ENCODE results near the gene NR6A1.

DNA sequence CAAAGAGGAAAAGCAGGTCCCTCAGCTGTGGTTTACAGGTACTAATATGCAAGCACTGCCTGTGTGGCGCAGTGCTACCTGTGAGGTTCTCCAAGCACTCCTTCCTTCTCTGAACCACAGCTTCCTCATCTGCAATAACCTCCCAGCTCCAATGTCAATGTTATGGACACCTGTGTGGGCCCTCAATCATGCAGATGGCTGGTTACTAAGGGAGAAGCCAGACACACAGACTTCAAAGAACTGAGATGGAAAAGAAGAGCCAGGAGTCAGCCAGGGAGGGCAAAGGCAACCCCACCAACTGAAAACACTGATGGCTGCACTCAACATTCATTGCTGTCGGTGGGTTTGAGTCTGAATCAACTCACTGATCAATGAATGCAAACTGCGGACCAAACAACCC is 77.7 kb downstream of the NR6A1 start:
- no peak for TF ChIP-seq RNF2 (IDR thresholded peaks at IDR 0.05; ENCODE audit: borderline replicate concordance, low read depth, low read length, missing control alignments, poor library complexity, severe bottlenecking)
- no peak for TF ChIP-seq POLR2A (IDR thresholded peaks at IDR 0.05; ENCODE audit: control extremely low read depth in 1 of 2, low read depth in 2 of 2, low read length in 2 of 2)

Data from H1 (cell line).